HUES6 (cell line): ENCODE measurements around the gene RBM23.
"Not testable (repeated sequence)": the region's sequence is repeated elsewhere in the genome, so short reads cannot be mapped to it uniquely, and the experiment has no call there.

Experiments used
- H3K27ac ChIP-seq: 2 replicates; pipeline ENCODE4 v1.7.0; 2013; ENCODE audit warnings: low read depth, mild to moderate bottlenecking, low read length, inconsistent platforms
- H3K27me3 ChIP-seq: 2 replicates; pipeline ENCODE4 v1.6.1; 2013; ENCODE audit warnings: low read length; ENCODE audit not compliant: control insufficient read depth, insufficient read depth
- H3K36me3 ChIP-seq: 2 replicates; pipeline ENCODE4 v1.6.1; 2013; ENCODE audit warnings: low read length; ENCODE audit not compliant: control insufficient read depth, insufficient read depth
- H3K4me1 ChIP-seq: 2 replicates; pipeline ENCODE4 v1.6.1; 2013; ENCODE audit warnings: low read length; ENCODE audit not compliant: control insufficient read depth, insufficient read depth
- H3K4me3 ChIP-seq: 2 replicates; pipeline ENCODE4 v1.5.1; 2013; ENCODE audit warnings: low read depth, low read length
- H3K9ac ChIP-seq: one replicate; pipeline ENCODE4 v1.6.1; 2013; ENCODE audit warnings: mild to moderate bottlenecking, low read length
- H3K9me3 ChIP-seq: 2 replicates; pipeline ENCODE4 v1.6.1; 2013; ENCODE audit warnings: low read depth, low read length; ENCODE audit not compliant: control insufficient read depth, insufficient read depth

RBM23 gene

DNA sequence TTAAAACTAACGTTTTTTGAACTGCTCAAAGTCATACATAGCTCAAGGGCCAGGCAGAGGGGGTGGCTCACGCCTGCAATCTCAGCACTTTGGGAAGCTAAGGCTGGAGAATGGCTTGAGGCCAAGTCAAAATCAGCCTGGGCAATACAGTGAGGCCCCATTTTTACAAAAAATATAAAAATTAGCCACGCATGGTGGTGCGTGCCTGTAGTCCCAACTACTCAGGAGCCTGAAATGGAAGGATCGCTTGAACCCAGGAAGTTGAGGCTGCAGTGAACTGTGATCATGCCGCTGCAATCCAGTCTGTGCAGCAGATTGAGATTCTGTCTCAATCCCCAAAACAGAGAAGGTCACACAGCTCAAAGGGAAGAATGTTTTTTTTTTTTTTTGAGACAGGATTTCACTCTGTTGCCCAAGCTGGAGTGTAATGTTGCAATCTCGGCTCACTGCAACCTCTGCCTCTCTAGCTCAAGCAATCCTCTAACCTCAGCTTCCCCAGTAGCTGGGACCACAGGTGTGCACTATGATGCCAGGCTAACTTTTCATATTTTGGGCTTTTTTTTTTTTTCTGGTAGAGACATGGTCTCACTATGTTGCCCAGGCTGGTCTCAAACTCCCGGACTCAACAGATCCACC, 2.9 kb downstream of the RBM23 start:
- Histone ChIP-seq H3K9me3 (no peaks in the 10 kb centered on the region), H3K4me3 (no peak overlapping the region), H3K36me3 (peaks cover 22% of the 10 kb centered on the region), H3K9ac (no peak overlapping the region), H3K4me1 (peaks cover 6% of the 10 kb centered on the region), H3K27ac (no peak overlapping the region), H3K27me3 (no peaks in the 10 kb centered on the region)

DNA sequence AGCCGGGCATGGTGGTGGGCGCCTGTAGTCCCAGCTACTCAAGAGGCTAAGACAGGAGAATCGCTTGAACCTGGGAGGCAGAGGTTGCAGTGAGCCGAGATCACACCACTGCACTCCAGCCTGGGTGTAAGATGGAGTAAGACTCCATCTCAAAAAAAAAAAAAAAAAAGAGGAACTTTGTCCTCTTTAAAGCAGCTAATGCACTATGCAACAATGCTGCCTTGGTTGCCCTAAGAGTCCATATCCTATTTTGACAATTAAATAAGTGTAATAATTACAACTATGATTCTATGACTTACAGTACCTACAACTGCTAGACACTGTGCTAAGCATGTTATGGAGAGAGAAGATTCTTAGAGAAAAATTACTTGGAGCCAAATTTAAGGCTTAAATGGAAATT, 4.1 kb downstream of the RBM23 start:
- H3K27ac ChIP-seq, H3K9me3 ChIP-seq, H3K9ac ChIP-seq, H3K27me3 ChIP-seq, H3K4me3 ChIP-seq, H3K4me1 ChIP-seq: not testable (repeated sequence)
- peaks cover 14% of the 10 kb centered on the region for H3K36me3 ChIP-seq

GRCh38 chr14:22910916-22911315, 8.0 kb downstream of the RBM23 start:
- no peaks in the 10 kb centered on the region for H3K4me1 ChIP-seq
- H3K4me3 ChIP-seq, result no peak overlapping the region
- H3K36me3 ChIP-seq, result peaks cover 35% of the 10 kb centered on the region
- no peaks in the 10 kb centered on the region for H3K27me3 ChIP-seq
- H3K9me3 ChIP-seq, result no peaks in the 10 kb centered on the region
- no peak overlapping the region for H3K27ac ChIP-seq
- no peak overlapping the region for H3K9ac ChIP-seq

GRCh38 chr14:22908601-22909000, 10.3 kb downstream of the RBM23 start:
- Histone ChIP-seq H3K27ac (no peak overlapping the region), H3K4me3 (no peak overlapping the region), H3K9ac (no peak overlapping the region), H3K9me3 (no peaks in the 10 kb centered on the region), H3K36me3 (peaks cover 58% of the 10 kb centered on the region), H3K4me1 (no peaks in the 10 kb centered on the region), H3K27me3 (no peaks in the 10 kb centered on the region)

- no peaks in the 10 kb centered on the region for H3K27me3 ChIP-seq
- no peak overlapping the region for H3K27ac ChIP-seq
- no peaks in the 10 kb centered on the region for H3K9me3 ChIP-seq
- no peak overlapping the region for H3K9ac ChIP-seq
- H3K36me3 ChIP-seq, result peaks cover 66% of the 10 kb centered on the region
- H3K4me3 ChIP-seq, result no peak overlapping the region
- no peaks in the 10 kb centered on the region for H3K4me1 ChIP-seq
These were observed 11.5 kb downstream of the RBM23 start for GRCh38 chr14:22907429-22907828.

DNA sequence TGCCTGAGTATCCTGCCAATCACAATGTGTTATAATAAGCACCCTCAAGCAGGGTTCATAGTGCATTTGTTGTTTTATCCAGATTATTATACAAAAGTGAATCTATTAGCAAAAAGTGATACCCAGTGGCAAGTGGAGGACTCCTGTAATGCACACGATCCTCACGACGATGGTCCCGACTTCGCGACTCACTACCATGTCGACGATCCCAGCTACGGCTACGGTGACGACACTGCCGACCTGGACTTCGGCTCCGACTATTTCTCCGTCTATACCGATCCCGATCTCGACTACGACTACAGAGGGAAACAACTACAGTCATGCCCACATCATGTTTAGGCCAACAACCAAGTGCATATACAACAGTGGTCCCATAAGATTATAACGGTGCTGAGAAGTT, 12.9 kb downstream of the RBM23 start:
- Histone ChIP-seq H3K4me1 (no peaks in the 10 kb centered on the region), H3K27ac (no peak overlapping the region), H3K9ac (no peak overlapping the region), H3K27me3 (no peaks in the 10 kb centered on the region), H3K4me3 (no peak overlapping the region), H3K9me3 (no peaks in the 10 kb centered on the region), H3K36me3 (peaks cover 77% of the 10 kb centered on the region)

DNA sequence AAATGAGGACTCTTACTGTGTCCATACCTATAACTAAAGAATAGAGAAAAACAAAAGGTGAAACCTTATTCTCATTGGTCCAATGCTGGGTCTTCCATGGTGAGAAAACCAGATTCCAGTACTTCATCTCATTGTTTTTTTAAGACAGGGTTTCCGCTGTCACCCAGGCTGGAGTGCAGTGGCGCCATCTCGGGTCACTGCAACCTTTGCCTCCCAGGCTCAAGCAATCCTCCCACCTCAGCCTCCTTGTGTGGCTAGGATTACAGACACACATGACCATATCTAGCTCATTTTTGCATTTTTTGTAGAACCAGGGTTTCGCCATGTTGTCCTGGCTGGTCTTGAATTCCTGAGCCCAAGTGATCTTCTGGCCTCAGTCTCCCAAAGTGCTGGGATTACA, 13.3 kb downstream of the RBM23 start:
- Histone ChIP-seq H3K36me3 (peaks cover 77% of the 10 kb centered on the region), H3K4me1 (no peaks in the 10 kb centered on the region), H3K4me3 (no peak overlapping the region), H3K27ac (no peak overlapping the region), H3K27me3 (no peaks in the 10 kb centered on the region), H3K9ac (no peak overlapping the region), H3K9me3 (no peaks in the 10 kb centered on the region)

DNA sequence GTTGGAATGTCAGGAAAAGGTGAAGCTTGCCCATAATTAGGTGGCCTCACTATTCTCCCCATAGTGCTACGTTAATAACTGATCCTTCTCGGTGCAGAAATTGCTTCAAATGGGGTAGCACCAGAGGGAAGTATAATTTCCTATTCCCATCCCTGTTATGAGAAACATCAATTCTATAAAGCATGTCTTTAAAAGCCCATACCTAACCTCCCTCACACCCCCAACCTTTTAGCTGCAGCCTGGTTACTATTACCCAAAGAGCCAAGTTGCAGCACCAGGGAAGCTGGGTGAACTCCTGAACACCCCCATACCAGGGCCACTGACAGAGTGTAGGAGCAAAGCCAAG, 15.2 kb downstream of the RBM23 start:
- no peak overlapping the region for H3K9ac ChIP-seq
- no peak overlapping the region for H3K27ac ChIP-seq
- H3K4me1 ChIP-seq, result peaks cover 14% of the 10 kb centered on the region
- no peaks in the 10 kb centered on the region for H3K9me3 ChIP-seq
- H3K27me3 ChIP-seq, result peaks cover 5% of the 10 kb centered on the region
- peaks cover 70% of the 10 kb centered on the region for H3K36me3 ChIP-seq
- no peak overlapping the region for H3K4me3 ChIP-seq

GRCh38 chr14:22901799-22902198, 17.1 kb downstream of the RBM23 start:
- Histone ChIP-seq H3K4me3 (no peak overlapping the region), H3K9ac (no peak overlapping the region), H3K4me1 (peaks cover 19% of the 10 kb centered on the region), H3K9me3 (no peaks in the 10 kb centered on the region), H3K27ac (no peak overlapping the region), H3K36me3 (peaks cover 55% of the 10 kb centered on the region), H3K27me3 (peaks cover 24% of the 10 kb centered on the region)

- Histone ChIP-seq H3K4me1 (peaks cover 19% of the 10 kb centered on the region), H3K27ac (no peak overlapping the region), H3K36me3 (peaks cover 42% of the 10 kb centered on the region), H3K4me3 (no peak overlapping the region), H3K9me3 (no peaks in the 10 kb centered on the region), H3K27me3 (peaks cover 40% of the 10 kb centered on the region), H3K9ac (no peak overlapping the region)
These were observed 18.7 kb downstream of the RBM23 start for GRCh38 chr14:22900081-22900799.

GRCh38 chr14:22898302-22899090, 20.5 kb downstream of the RBM23 start:
- H3K9ac ChIP-seq, result no peak overlapping the region
- H3K4me1 ChIP-seq, result peaks cover 19% of the 10 kb centered on the region
- H3K9me3 ChIP-seq, result no peaks in the 10 kb centered on the region
- H3K27ac ChIP-seq, result no peak overlapping the region
- H3K36me3 ChIP-seq, result peaks cover 25% of the 10 kb centered on the region
- H3K4me3 ChIP-seq, result no peak overlapping the region
- peaks cover 43% of the 10 kb centered on the region for H3K27me3 ChIP-seq
